OCI-LY1 (cell line): ENCODE measurements around the gene GLT6D1.
"Not testable (repeated sequence)": the region's sequence is repeated elsewhere in the genome, so short reads cannot be mapped to it uniquely, and the experiment has no call there.

ENCODE experiments used
- H2AFZ ChIP-seq: fragments of 200-600 bp; sonication (generic), shearing (Covaris generic); 2 replicates; pipeline ENCODE4 v1.6.0; 2014; ENCODE audit warnings: antibody characterized with exemption, mild to moderate bottlenecking, low read length
- H3F3A ChIP-seq: fragments of 200-600 bp; sonication (generic), shearing (Covaris generic); 2 replicates; pipeline ENCODE4 v1.6.0; 2014; ENCODE audit warnings: mild to moderate bottlenecking, antibody characterized with exemption, low read length, moderate library complexity; ENCODE audit not compliant: insufficient read depth
- H3K27ac ChIP-seq: fragments of 200-600 bp; sonication (generic); 2 replicates; pipeline ENCODE4 v1.5.1; 2014; ENCODE audit warnings: low read length, mixed run types, mild to moderate bottlenecking, low read depth; ENCODE audit not compliant: poor library complexity, severe bottlenecking
- H3K27me3 ChIP-seq: fragments of 200-600 bp; sonication (generic); 2 replicates; pipeline ENCODE4 v1.6.0; 2014; ENCODE audit warnings: antibody characterized with exemption, mild to moderate bottlenecking, low read length, moderate library complexity; ENCODE audit not compliant: insufficient read depth
- H3K36me3 ChIP-seq: fragments of 200-600 bp; sonication (generic); 2 replicates; pipeline ENCODE4 v1.6.1; 2014; ENCODE audit warnings: mild to moderate bottlenecking, antibody characterized with exemption, low read length, moderate library complexity, mixed read lengths; ENCODE audit not compliant: insufficient read depth
- H3K4me1 ChIP-seq: fragments of 200-600 bp; sonication (generic); 2 replicates; pipeline ENCODE4 v1.5.1; 2014; ENCODE audit warnings: mild to moderate bottlenecking, low read length, moderate library complexity; ENCODE audit not compliant: insufficient read depth, severe bottlenecking
- H3K4me2 ChIP-seq: fragments of 200-600 bp; sonication (generic), shearing (Covaris generic); 2 replicates; pipeline ENCODE4 v1.6.1; 2014; ENCODE audit warnings: low read length
- H3K4me3 ChIP-seq: fragments of 200-600 bp; sonication (generic); 2 replicates; pipeline ENCODE4 v1.5.1; 2014; ENCODE audit warnings: low read length, low read depth, mild to moderate bottlenecking, mixed read lengths; ENCODE audit not compliant: poor library complexity, severe bottlenecking
- H3K79me2 ChIP-seq: fragments of 200-600 bp; shearing (Covaris generic); 2 replicates; pipeline ENCODE4 v1.6.1; 2016; ENCODE audit warnings: mixed run types, low read length, mixed read lengths; ENCODE audit not compliant: insufficient read depth
- H3K9ac ChIP-seq: fragments of 200-600 bp; sonication (generic), shearing (Covaris generic); 2 replicates; pipeline ENCODE4 v1.6.1; 2014; ENCODE audit warnings: mild to moderate bottlenecking, low read length, mixed read lengths
- H3K9me2 ChIP-seq: fragments of 200-600 bp; sonication (generic), shearing (Covaris generic); 2 replicates; pipeline ENCODE4 v1.6.1; 2014; ENCODE audit warnings: low read depth, mild to moderate bottlenecking, low read length, mixed read lengths
- H3K9me3 ChIP-seq: fragments of 200-600 bp; shearing (Covaris generic); 2 replicates; pipeline ENCODE4 v1.6.1; 2014; ENCODE audit warnings: low read length, mixed read lengths
- H4K20me1 ChIP-seq: fragments of 200-600 bp; sonication (generic), shearing (Covaris generic); 2 replicates; pipeline ENCODE4 v1.6.0; 2016; ENCODE audit warnings: mild to moderate bottlenecking, low read length; ENCODE audit not compliant: insufficient read depth
- EZH2 ChIP-seq: fragments of 200-600 bp; sonication (generic), shearing (Covaris generic); IDR thresholded peaks from 2 replicates; pipeline ENCODE4 v1.8.0; 2017; ENCODE audit warnings: borderline replicate concordance, mixed run types, mild to moderate bottlenecking, antibody characterized with exemption, low read length, moderate library complexity, mixed read lengths
- TF ChIP-seq, protein P1 (sequence below): fragments of 200-600 bp; sonication (generic), shearing (Covaris generic); IDR thresholded peaks from 2 replicates; pipeline ENCODE4 v1.5.1; 2017; ENCODE audit warnings: mild to moderate bottlenecking, antibody characterized with exemption, low read length, moderate library complexity, mixed read lengths

GLT6D1 gene

DNA sequence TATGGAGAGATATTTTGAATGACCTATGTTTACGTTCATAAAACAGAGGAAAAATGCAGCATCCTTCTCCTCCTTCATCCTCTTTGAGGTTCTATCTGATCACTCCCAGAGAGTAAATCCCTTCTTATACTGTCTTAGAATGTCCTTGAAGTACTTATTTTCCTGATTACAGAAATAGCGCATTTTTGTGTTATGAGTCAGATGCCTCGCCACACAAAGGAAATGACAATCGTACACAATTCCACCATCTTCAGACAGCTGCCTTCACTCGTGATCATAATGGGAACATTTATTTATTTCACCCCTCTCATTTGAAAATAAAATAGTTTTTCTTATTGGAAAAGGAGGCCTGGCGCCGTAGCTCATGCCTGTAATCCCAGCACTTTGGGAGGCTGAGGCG lies 2.4 kb upstream of the GLT6D1 start:
- Histone ChIP-seq H3K4me3 (no peak overlapping the region), H3K36me3 (no peaks in the 10 kb centered on the region), H3F3A (no peaks in the 10 kb centered on the region), H4K20me1 (no peaks in the 10 kb centered on the region), H3K27ac (no peak overlapping the region), H3K4me1 (no peaks in the 10 kb centered on the region), H3K4me2 (no peak overlapping the region), H3K27me3 (no peaks in the 10 kb centered on the region; the same call in 1 of the 2 replicates), H3K9me3 (peaks cover 6% of the 10 kb centered on the region; the same call in 1 of the 2 replicates), H3K79me2 (no peaks in the 10 kb centered on the region), H3K9ac (no peak overlapping the region), H2AFZ (no peak overlapping the region), H3K9me2 (no peaks in the 10 kb centered on the region)
- TF ChIP-seq, protein P1, sequence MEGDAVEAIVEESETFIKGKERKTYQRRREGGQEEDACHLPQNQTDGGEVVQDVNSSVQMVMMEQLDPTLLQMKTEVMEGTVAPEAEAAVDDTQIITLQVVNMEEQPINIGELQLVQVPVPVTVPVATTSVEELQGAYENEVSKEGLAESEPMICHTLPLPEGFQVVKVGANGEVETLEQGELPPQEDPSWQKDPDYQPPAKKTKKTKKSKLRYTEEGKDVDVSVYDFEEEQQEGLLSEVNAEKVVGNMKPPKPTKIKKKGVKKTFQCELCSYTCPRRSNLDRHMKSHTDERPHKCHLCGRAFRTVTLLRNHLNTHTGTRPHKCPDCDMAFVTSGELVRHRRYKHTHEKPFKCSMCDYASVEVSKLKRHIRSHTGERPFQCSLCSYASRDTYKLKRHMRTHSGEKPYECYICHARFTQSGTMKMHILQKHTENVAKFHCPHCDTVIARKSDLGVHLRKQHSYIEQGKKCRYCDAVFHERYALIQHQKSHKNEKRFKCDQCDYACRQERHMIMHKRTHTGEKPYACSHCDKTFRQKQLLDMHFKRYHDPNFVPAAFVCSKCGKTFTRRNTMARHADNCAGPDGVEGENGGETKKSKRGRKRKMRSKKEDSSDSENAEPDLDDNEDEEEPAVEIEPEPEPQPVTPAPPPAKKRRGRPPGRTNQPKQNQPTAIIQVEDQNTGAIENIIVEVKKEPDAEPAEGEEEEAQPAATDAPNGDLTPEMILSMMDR = no peak
- no peak for TF ChIP-seq EZH2

DNA sequence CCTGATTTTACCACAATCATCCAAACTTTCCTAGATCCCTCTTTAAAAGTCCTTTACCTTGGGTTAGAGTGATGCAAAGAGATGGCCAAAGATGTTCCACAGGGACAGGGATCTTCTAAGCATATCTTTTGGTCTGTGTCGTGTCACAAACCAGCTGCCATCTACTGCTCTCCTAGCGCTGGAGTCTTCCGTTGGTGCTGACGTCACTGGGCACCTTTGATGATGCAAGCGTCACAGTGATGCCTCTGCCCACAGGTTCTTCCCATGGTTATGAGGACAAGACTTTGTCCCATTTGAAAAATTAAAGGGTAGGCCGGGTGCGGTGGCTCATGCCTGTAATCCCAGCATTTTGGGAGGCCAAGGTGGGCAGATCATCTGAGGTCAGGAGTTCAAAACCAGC lies 1.7 kb upstream of the GLT6D1 start:
- Histone ChIP-seq H3K4me1 (no peaks in the 10 kb centered on the region), H3K36me3 (no peaks in the 10 kb centered on the region), H3F3A (no peaks in the 10 kb centered on the region), H3K9ac (no peak overlapping the region), H3K4me2 (no peak overlapping the region), H3K27me3 (no peaks in the 10 kb centered on the region; the same call in 1 of the 2 replicates), H3K9me2 (no peaks in the 10 kb centered on the region), H3K4me3 (no peak overlapping the region), H3K79me2 (no peaks in the 10 kb centered on the region), H3K9me3 (peaks cover 6% of the 10 kb centered on the region; the same call in 1 of the 2 replicates), H3K27ac (no peak overlapping the region), H2AFZ (no peak overlapping the region), H4K20me1 (no peaks in the 10 kb centered on the region)
- no peak for TF ChIP-seq EZH2
- TF ChIP-seq, protein P1 = no peak

DNA sequence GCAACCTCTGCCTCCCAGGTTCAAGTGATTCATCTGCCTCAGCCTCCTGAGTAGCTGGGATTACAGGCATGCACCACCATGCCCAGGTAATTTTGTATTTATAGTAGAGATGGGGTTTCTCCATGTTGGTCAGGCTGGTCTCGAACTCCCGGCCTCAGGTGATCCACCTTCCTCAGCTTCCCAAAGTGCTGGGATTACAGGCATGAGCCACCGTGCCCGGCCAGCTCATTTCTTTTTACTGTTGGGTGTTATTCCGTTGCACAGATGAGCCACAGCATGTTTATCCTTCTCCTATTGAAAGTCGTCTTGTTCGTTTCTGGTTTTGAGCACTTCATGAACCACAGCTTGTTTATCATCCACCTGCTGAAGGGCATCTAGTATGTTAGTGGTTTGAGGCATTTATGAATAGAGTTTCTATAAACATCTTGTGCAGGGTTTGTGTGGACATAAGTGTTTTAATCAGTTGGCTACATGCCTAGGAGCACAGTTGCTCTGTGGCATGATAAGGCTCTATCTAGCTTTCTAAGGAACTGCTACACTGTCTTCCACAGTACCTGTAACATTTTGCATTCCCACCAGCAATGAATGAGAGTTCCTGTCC lies 2.3 kb downstream of the GLT6D1 start:
- H3F3A ChIP-seq, H3K27ac ChIP-seq, H3K9me3 ChIP-seq, H3K36me3 ChIP-seq, H4K20me1 ChIP-seq, H3K4me3 ChIP-seq, H3K79me2 ChIP-seq, H3K9me2 ChIP-seq, H3K4me2 ChIP-seq, H2AFZ ChIP-seq, H3K27me3 ChIP-seq, H3K4me1 ChIP-seq, H3K9ac ChIP-seq: not testable (repeated sequence)

DNA sequence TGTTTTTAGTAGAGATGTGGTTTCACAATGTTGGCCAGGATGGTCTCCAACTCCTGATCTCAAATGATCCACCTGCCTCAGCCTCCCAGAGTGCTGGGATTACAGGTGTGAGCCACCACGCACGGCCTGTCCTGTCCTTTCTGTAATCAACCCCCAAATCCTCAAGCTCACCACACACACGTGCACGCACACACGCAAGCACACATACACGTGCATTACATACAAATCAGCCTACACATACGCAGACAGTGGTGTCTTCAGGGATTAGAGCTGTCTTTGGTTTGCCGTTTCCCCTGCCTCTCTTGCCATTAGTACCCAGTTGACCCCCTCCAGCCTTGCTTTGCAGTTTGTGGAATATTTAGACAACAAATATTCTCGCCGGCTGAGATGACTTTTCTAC lies 6.5 kb downstream of the GLT6D1 start:
- Histone ChIP-seq H3K79me2 (no peaks in the 10 kb centered on the region), H3K27me3 (no peaks in the 10 kb centered on the region; the same call in 1 of the 2 replicates), H3K4me2 (no peak overlapping the region), H3K4me1 (no peaks in the 10 kb centered on the region), H3F3A (no peaks in the 10 kb centered on the region), H2AFZ (no peak overlapping the region), H3K4me3 (no peak overlapping the region), H3K9ac (no peak overlapping the region), H3K9me3 (no peaks in the 10 kb centered on the region), H3K9me2 (no peaks in the 10 kb centered on the region), H4K20me1 (no peaks in the 10 kb centered on the region), H3K36me3 (no peaks in the 10 kb centered on the region), H3K27ac (no peak overlapping the region)
- TF ChIP-seq, protein P1 = no peak
- no peak for TF ChIP-seq EZH2
